Coronary artery (tissue), 2 donors: ENCODE results near the gene POFUT2.

Experiments
- DNase-seq: peaks from one replicate; pipeline ENCODE4 v3.0.0-alpha.2; 2017; ENCODE audit warnings: low spot score
- H3K27ac ChIP-seq, 2 donors: fragments of 200-600 bp; sonication (generic); one replicate each; pipeline ENCODE4 v1.5.1; 2016 to 2019
- H3K4me3 ChIP-seq: fragments of 200-600 bp; sonication (generic); 2 replicates; pipeline ENCODE4 v1.5.1; 2016; ENCODE audit warnings: mild to moderate bottlenecking, moderate library complexity
- TF ChIP-seq, protein P1 (sequence below): fragments of 200-600 bp; sonication (generic); IDR thresholded peaks from one replicate; pipeline ENCODE4 v1.5.1; 2019; ENCODE audit warnings: antibody characterized with exemption

The POFUT2 gene

DNA sequence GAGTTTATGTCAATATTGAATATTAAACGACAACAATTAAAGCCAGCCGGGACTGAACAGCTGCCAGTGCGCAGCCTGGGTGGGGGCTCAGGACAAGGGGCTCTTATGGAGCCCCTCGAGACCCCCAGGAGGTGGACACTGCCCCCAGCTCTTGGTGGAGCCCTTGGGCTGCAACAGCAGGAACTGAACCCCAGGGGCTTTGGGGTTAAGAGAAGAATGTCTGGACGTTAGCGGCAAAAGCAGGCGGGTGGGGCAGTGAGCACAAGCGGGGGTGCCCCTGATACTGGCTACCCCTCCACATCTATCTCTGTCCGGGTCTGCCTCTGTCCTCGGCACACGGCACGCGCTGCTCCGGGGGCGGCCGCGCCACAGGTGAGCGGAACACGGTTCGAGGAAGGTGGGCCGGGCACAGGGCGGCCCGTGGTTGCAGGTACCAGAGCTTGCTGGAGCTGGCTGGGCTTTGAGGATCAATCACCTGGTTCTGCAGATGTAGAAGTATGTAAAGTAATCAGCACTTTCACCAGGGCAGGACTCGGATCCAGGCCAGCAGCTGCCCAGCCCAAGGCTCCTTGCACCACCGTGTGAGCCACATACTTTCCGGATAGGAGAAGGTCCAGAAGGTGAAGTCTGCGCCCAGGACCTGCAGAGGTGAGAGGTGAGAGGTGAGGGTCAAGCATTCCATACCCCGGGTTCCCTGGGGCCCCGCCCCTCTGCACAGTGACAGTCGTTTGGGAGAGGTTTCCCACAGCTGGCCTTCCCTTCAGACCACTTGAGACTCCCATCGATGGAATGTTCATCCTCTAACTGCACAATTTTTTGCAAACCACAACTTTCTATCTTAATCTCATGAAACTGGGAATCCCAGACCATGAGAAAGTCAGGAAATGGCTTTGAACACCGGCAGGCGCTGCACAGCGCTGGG lies 12.4 kb upstream of the POFUT2 start:
- peak overlapping the region; percentile 57 for H3K4me3 ChIP-seq
- DNase-seq: no peak
- TF ChIP-seq, protein P1, sequence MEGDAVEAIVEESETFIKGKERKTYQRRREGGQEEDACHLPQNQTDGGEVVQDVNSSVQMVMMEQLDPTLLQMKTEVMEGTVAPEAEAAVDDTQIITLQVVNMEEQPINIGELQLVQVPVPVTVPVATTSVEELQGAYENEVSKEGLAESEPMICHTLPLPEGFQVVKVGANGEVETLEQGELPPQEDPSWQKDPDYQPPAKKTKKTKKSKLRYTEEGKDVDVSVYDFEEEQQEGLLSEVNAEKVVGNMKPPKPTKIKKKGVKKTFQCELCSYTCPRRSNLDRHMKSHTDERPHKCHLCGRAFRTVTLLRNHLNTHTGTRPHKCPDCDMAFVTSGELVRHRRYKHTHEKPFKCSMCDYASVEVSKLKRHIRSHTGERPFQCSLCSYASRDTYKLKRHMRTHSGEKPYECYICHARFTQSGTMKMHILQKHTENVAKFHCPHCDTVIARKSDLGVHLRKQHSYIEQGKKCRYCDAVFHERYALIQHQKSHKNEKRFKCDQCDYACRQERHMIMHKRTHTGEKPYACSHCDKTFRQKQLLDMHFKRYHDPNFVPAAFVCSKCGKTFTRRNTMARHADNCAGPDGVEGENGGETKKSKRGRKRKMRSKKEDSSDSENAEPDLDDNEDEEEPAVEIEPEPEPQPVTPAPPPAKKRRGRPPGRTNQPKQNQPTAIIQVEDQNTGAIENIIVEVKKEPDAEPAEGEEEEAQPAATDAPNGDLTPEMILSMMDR: no peak
- H3K27ac ChIP-seq: peak overlapping the region; percentile 63 to 94

DNA sequence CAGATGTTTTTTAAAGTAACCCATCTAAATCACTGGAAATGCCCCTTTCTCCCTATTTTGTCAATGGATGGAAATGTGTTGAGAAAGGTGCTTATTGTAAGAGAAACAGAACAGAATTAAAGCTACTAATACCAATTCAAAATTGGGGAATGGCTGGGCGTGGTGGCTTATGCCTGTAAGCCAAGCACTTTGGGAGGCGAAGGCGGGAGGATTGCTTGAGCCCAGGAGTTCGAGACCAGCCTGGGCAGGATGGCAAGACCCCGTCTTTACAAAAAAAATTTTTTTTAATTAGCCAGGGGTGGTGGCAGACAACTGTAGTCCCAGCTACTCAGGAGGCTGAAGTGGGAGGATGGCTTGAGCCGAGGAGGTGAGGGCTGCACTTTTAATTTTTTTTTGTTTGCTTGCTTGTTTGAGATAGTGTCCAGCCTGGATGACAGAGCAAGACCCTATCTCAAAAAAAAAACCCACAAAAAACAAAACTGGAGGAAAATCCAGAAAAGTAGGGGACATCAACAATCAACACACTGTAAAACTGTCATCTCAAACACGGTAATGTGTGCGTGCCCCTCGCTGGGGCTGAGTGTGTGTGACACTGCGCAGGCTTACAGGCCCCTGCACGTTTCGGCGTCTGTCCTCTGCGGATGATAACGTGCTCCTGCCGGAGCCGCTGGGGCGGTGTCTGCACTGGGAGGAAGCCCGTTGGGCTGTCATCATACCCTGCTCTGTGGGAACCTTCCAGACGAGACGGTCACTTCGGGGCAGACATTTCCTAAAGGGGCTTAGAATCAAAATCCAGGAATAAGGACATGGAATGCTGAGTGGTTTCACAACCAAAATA lies 11.6 kb upstream of the POFUT2 start:
- peak overlapping the region; percentile 57 for H3K4me3 ChIP-seq

DNA sequence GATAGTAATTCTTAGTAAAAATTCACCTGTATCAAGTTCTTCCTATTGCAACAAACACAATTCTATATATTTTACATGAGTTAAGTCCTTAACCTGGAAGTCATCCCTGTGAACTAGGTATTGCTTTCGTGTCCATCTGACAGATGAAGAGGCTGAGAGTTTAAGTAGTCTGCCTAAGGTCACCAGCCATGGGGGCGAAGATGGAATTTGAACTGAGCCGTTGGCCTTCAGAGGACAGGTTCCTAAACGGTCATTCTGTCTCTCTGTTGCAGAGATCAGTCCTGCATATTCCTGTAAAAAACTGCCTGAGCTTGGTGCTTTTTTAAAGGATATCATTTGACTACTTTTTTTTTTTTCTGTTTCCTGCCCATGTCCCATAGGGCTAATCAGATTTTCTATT lies 10.2 kb upstream of the POFUT2 start:
- no peak overlapping the region for H3K4me3 ChIP-seq
- TF ChIP-seq, protein P1: no peak
- peak overlapping the region in 1 of 2 donors; percentile 66 for H3K27ac ChIP-seq
- DNase-seq: no peak

More for the DNA sequence above, 11.6 kb upstream of the POFUT2 start:
- TF ChIP-seq, protein P1: no peak
- peak; percentile 90 for DNase-seq
- peak overlapping the region; percentile 63 to 94 for H3K27ac ChIP-seq

DNA sequence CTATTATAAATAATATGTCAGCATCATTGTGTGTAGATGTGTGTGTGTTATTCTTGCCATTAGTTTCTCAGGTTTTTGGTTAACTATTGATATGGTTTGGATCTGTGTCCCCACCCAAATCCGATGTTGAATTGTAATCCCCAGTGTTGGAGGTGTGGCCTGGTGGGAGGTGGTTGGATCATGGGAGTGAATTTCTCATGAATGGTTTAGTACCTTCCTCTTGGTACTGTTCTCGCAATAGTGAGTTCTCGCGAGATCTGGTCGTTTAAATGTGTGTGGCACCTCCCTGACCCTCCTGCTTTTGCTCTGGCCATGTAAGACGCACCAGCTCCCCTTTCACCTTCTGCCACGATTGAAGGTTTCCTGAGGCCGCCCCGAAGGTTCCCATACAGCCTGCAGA lies 9.6 kb upstream of the POFUT2 start:
- TF ChIP-seq, protein P1: no peak
- Histone ChIP-seq H3K27ac (peak overlapping the region; percentile 16 to 66), H3K4me3 (no peak overlapping the region)
- DNase-seq: no peak

DNA sequence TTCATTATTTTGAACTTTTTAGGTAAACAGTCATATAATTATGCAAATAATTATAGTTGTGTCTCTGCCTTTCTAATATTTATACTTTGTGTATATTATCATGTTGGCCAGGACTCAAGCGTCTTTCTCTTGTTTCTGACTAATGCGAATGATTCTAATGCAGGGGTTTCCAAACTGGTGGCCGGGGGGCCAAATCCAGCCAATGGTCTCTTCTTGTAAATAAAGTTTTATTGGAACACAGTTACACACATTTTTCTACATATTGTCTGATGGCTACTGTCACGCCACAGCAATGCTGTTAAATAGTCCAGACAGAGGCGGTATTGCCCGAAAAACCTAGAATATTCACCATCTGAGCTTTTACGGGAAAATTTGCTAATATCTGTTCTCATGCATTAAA lies 8.9 kb upstream of the POFUT2 start:
- Histone ChIP-seq H3K27ac (peak overlapping the region; percentile 95 to 98), H3K4me3 (no peak overlapping the region)
- TF ChIP-seq, protein P1: no peak
- DNase-seq: no peak

DNA sequence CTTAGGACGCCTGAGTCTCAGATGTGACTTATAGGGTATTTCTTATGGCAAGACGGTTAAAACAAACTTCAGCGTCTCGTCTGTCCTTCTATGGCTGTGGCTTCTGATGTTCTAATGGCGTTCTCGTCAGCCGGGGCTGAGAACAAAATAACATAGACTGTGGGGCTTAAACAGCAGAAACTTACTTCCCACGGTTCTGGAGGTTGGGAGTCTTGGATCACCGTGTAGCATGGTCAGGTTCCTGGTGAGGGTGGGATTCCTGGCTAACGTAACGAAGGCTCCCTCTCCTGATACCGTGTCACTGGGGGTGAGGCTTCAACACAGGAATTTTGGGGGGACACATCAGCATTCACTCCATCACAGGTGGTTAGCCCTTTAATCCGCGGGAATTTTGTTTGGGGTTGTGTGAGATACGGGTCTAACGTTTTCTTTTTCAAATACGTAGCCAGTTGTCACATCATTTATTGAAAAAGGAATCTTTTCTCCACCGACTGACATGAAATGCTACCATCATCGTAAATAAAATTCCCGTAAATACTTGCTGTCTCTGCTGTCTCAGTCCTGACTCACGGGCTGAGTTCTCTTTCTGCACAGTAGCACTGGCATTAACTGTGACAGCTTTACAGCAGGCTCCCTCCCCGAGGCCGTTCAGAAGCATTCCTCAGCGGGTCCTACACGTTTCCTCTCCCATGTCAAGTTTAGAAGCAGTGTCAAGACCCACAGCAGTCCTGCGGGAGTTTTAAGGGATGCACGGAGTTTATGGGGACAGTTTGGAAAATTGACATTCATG lies 8.1 kb upstream of the POFUT2 start:
- DNase-seq: peak; percentile 78
- no peak overlapping the region for H3K4me3 ChIP-seq
- TF ChIP-seq, protein P1: no peak
- peak overlapping the region; percentile 95 to 98 for H3K27ac ChIP-seq
